HUES64 (cell line): ENCODE results near the gene CHI3L1.

Source experiments
- H3K27ac ChIP-seq: 2 replicates; pipeline ENCODE4 v1.7.0; 2013; ENCODE audit warnings: low read depth, low read length, inconsistent platforms
- H3K27me3 ChIP-seq: 2 replicates; pipeline ENCODE4 v1.6.1; 2013; ENCODE audit warnings: mild to moderate bottlenecking, low read length; ENCODE audit not compliant: insufficient read depth
- H3K36me3 ChIP-seq: 2 replicates; pipeline ENCODE4 v1.6.1; 2013; ENCODE audit warnings: mild to moderate bottlenecking, low read length; ENCODE audit not compliant: insufficient read depth
- H3K4me1 ChIP-seq: 2 replicates; pipeline ENCODE4 v1.6.1; 2013; ENCODE audit warnings: mild to moderate bottlenecking, low read length, moderate library complexity; ENCODE audit not compliant: insufficient read depth
- H3K4me3 ChIP-seq: 2 replicates; pipeline ENCODE4 v1.5.1; 2013; ENCODE audit warnings: mild to moderate bottlenecking, low read length, moderate library complexity
- H3K9ac ChIP-seq: 2 replicates; pipeline ENCODE4 v1.6.1; 2013; ENCODE audit warnings: mild to moderate bottlenecking, low read depth, low read length
- H3K9me3 ChIP-seq: 2 replicates; pipeline ENCODE4 v1.6.1; 2013; ENCODE audit warnings: low read depth, low read length; ENCODE audit not compliant: insufficient read depth
- WGBS: fragments of 150-250, 120-280 bp; methylation state at CpG from one replicate; pipeline ENCODE4 v1.1.7; 2013; ENCODE audit warnings: missing lambda C conversion rate; 5-methylcytosine and 5-hydroxymethylcytosine counted together

The CHI3L1 gene

DNA sequence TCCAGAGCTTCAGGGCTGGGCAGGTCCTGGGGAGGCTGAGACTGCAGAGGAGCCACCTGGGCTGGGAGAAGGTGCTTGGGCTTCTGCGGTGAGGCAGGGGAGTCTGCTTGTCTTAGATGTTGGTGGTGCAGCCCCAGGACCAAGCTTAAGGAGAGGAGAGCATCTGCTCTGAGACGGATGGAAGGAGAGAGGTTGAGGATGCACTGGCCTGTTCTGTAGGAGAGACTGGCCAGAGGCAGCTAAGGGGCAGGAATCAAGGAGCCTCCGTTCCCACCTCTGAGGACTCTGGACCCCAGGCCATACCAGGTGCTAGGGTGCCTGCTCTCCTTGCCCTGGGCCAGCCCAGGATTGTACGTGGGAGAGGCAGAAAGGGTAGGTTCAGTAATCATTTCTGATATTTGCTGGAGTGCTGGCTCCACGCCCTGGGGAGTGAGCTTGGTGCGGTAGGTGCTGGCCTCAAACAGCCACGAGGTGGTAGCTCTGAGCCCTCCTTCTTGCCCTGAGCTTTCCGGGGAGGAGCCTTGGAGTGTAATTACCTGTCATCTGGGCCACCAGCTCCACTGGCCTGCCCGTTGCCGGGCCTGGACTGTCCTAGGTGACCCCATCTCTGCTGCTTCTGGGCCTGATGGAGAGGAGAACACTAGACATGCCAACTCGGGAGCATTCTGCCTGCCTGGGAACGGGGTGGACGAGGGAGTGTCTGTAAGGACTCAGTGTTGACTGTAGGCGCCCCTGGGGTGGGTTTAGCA, 20.1 kb downstream of the CHI3L1 start:
- 77% methylated on average over 14 of the region's 14 CpGs for WGBS
- Histone ChIP-seq H3K27ac (no peak overlapping the region), H3K4me1 (no peaks in the 10 kb centered on the region), H3K4me3 (no peak overlapping the region), H3K9me3 (no peaks in the 10 kb centered on the region), H3K36me3 (no peaks in the 10 kb centered on the region), H3K9ac (no peak overlapping the region), H3K27me3 (no peaks in the 10 kb centered on the region; the same call in 1 of the 2 replicates)

DNA sequence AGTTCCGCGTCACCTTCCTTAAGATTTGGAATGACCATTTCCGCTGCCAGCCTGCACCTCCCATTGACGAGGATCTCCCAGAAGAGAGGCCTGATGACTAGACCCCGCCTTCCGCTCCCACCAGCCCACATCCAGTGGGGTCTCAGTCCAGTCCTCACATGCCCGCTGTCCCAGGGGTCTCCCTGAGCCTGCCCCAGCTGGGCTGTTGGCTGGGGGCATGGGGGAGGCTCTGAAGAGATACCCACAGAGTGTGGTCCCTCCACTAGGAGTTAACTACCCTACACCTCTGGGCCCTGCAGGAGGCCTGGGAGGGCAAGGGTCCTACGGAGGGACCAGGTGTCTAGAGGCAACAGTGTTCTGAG, 20.7 kb downstream of the CHI3L1 start:
- no peak overlapping the region for H3K27ac ChIP-seq
- H3K36me3 ChIP-seq, result no peaks in the 10 kb centered on the region
- H3K9ac ChIP-seq, result no peak overlapping the region
- H3K27me3 ChIP-seq, result no peaks in the 10 kb centered on the region; the same call in 1 of the 2 replicates
- H3K4me1 ChIP-seq, result no peaks in the 10 kb centered on the region
- 97% methylated on average over 8 of the region's 8 CpGs for WGBS
- H3K4me3 ChIP-seq, result no peak overlapping the region
- H3K9me3 ChIP-seq, result no peaks in the 10 kb centered on the region

DNA sequence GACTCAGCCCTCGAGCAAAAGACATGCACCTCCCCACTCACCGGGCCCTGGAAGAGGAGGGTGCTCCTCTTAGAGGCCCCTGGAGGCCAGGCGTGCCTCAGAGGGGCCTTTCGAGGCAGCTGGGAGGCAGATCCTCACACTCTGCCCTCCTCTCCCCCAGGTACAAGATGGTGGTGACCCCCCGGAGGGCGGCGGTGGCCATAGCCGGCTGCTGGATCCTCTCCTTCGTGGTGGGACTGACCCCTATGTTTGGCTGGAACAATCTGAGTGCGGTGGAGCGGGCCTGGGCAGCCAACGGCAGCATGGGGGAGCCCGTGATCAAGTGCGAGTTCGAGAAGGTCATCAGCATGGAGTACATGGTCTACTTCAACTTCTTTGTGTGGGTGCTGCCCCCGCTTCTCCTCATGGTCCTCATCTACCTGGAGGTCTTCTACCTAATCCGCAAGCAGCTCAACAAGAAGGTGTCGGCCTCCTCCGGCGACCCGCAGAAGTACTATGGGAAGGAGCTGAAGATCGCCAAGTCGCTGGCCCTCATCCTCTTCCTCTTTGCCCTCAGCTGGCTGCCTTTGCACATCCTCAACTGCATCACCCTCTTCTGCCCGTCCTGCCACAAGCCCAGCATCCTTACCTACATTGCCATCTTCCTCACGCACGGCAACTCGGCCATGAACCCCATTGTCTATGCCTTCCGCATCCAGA, 21.3 kb downstream of the CHI3L1 start:
- no peaks in the 10 kb centered on the region for H3K36me3 ChIP-seq
- no peak overlapping the region for H3K4me3 ChIP-seq
- WGBS, result 93% methylated on average over 28 of the region's 28 CpGs
- no peaks in the 10 kb centered on the region; the same call in 1 of the 2 replicates for H3K27me3 ChIP-seq
- H3K27ac ChIP-seq, result no peak overlapping the region
- no peaks in the 10 kb centered on the region for H3K4me1 ChIP-seq
- no peaks in the 10 kb centered on the region for H3K9me3 ChIP-seq
- no peak overlapping the region for H3K9ac ChIP-seq

GRCh38 chr1:203163891-203164635, 22.4 kb downstream of the CHI3L1 start:
- H3K27ac ChIP-seq, result no peak overlapping the region
- H3K4me3 ChIP-seq, result no peak overlapping the region
- no peaks in the 10 kb centered on the region for H3K4me1 ChIP-seq
- no peaks in the 10 kb centered on the region for H3K9me3 ChIP-seq
- no peaks in the 10 kb centered on the region; the same call in 1 of the 2 replicates for H3K27me3 ChIP-seq
- 89% methylated on average over 7 of the region's 7 CpGs for WGBS
- H3K9ac ChIP-seq, result no peak overlapping the region
- H3K36me3 ChIP-seq, result no peaks in the 10 kb centered on the region

GRCh38 chr1:203162403-203162802, 24.1 kb downstream of the CHI3L1 start:
- Histone ChIP-seq H3K4me1 (no peaks in the 10 kb centered on the region), H3K36me3 (no peaks in the 10 kb centered on the region), H3K9ac (no peak overlapping the region), H3K27me3 (no peaks in the 10 kb centered on the region; the same call in 1 of the 2 replicates), H3K4me3 (no peak overlapping the region), H3K9me3 (no peaks in the 10 kb centered on the region), H3K27ac (no peak overlapping the region)
- 88% methylated on average over 1 of the region's 1 CpG for whole genome bisulfite sequencing

DNA sequence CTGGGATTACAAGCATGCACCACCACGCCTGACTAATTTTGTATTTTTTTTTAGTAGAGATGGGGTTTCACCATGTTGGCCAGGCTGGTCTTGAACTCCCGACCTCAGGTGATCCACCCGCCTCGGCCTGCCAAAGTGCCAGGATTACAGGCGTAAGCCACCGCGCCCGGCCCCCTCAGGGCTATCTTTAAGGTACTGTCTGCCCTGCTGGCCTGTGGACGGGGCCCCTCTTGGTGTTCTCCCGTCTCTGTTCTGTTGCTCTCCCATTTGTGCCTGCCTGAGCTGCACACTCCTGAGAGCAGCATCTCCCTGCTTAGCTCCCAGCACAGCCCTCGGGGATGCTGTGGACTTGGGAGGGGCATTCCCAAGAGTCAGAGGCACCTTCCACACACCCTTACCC, 24.8 kb downstream of the CHI3L1 start:
- H3K4me1 ChIP-seq, result no peaks in the 10 kb centered on the region
- H3K9ac ChIP-seq, result no peak overlapping the region
- no peaks in the 10 kb centered on the region for H3K9me3 ChIP-seq
- H3K27me3 ChIP-seq, result no peaks in the 10 kb centered on the region; the same call in 1 of the 2 replicates
- H3K4me3 ChIP-seq, result no peak overlapping the region
- H3K36me3 ChIP-seq, result no peaks in the 10 kb centered on the region
- WGBS, result 93% methylated on average over 11 of the region's 11 CpGs
- H3K27ac ChIP-seq, result no peak overlapping the region

GRCh38 chr1:203161175-203161574, 25.3 kb downstream of the CHI3L1 start:
- WGBS, result 92% methylated on average over 6 of the region's 6 CpGs
- H3K4me1 ChIP-seq, result no peaks in the 10 kb centered on the region; the same call in 1 of the 2 replicates
- no peak overlapping the region for H3K27ac ChIP-seq
- no peak overlapping the region for H3K4me3 ChIP-seq
- H3K9ac ChIP-seq, result no peak overlapping the region
- no peaks in the 10 kb centered on the region for H3K9me3 ChIP-seq
- no peaks in the 10 kb centered on the region for H3K36me3 ChIP-seq
- H3K27me3 ChIP-seq, result no peaks in the 10 kb centered on the region; the same call in 1 of the 2 replicates

- no peaks in the 10 kb centered on the region for H3K36me3 ChIP-seq
- no peaks in the 10 kb centered on the region; the same call in 1 of the 2 replicates for H3K27me3 ChIP-seq
- 81% methylated on average over 1 of the region's 1 CpG for WGBS
- no peak overlapping the region for H3K4me3 ChIP-seq
- H3K27ac ChIP-seq, result no peak overlapping the region
- H3K9me3 ChIP-seq, result no peaks in the 10 kb centered on the region
- peaks cover 4% of the 10 kb centered on the region; the same call in 1 of the 2 replicates for H3K4me1 ChIP-seq
- H3K9ac ChIP-seq, result no peak overlapping the region
Observed at GRCh38 chr1:203159844-203160243, 26.7 kb downstream of the CHI3L1 start.

- H3K4me1 ChIP-seq, result peaks cover 11% of the 10 kb centered on the region; the same call in 1 of the 2 replicates
- 90% methylated on average over 8 of the region's 9 CpGs for WGBS
- no peaks in the 10 kb centered on the region for H3K36me3 ChIP-seq
Observed at GRCh38 chr1:203158960-203159665, 27.4 kb downstream of the CHI3L1 start.

DNA sequence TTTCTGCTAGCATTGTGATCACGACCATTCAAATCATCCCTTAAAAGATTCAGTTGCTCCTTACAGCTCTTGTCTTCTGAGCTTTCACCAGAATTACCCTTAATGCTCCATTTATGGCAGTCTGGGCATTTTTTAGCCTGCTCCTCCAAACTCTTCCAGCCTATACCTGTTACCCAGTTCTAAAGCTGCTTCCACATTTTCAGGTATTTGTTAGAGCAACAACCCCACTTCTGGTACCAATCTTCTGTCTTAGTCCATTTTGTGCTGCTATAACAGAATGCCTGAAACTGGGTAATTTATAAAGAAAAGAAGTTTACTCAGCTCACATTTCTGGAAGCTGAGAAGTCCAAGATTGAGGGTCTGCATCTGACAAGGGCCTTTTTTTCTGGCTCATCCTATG, 28.1 kb downstream of the CHI3L1 start:
- Histone ChIP-seq H3K27me3 (no peaks in the 10 kb centered on the region; the same call in 1 of the 2 replicates), H3K9me3 (no peaks in the 10 kb centered on the region), H3K4me3 (no peak overlapping the region), H3K9ac (no peak overlapping the region), H3K4me1 (peaks cover 18% of the 10 kb centered on the region), H3K27ac (no peak overlapping the region), H3K36me3 (no peaks in the 10 kb centered on the region)
- WGBS, result 88% methylated on average over 1 of the region's 1 CpG

More at GRCh38 chr1:203158960-203159665, 27.4 kb downstream of the CHI3L1 start:
- Histone ChIP-seq H3K9me3 (no peaks in the 10 kb centered on the region), H3K4me3 (no peak overlapping the region), H3K27me3 (no peaks in the 10 kb centered on the region; the same call in 1 of the 2 replicates), H3K27ac (no peak overlapping the region), H3K9ac (no peak overlapping the region)
